GM10248 (cell line): ENCODE data around the gene NFASC.

ENCODE experiments used
- CTCF ChIA-PET: fragments of 300-600 bp; sonication (Branson Sonifier 250); formaldehyde crosslinking; extraction: SDS; loops from one replicate; lab custom pipeline; 2021; ENCODE audit warnings: antibody characterized with exemption; lab: Yijun Ruan, JAX
- POLR2A ChIA-PET: fragments of 350-650 bp; sonication (Branson Sonifier 250); formaldehyde crosslinking; extraction: SDS; loops from one replicate; lab custom pipeline; 2020; ENCODE audit warnings: antibody characterized with exemption; lab: Yijun Ruan, JAX
- DNase-seq: peaks from one replicate; pipeline ENCODE4 v3.0.0; 2012; ENCODE audit errors: extremely low spot score
- CTCF ChIP-seq: IDR thresholded peaks from 2 replicates; pipeline ENCODE4 v1.5.1; 2012; ENCODE audit warnings: mild to moderate bottlenecking, low read depth; ENCODE audit errors: extremely low read depth, missing control alignments, control extremely low read depth

NFASC gene

DNA sequence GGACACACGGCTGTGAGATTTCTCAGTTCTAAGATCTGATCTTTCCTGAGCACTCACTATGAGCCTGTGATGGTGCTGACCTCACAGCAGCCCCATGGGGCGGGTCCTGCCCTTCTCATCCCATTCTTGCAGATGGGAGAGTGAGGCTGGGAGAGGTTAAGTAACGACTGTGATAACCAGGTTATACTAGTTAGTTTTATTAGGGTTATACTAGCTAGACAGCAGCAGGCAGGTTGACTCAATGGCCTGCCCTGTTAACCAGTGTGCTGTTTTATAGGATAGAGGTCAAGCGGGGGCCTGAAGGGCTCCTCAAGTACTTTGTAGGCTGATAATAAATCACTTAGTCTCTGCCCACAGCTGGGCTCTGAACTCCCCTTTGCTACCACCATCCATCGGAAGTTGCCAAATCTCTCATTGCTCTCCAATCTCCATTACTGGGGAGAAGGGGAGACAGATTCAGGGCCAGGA lies 177.1 kb downstream of the NFASC start:
- ChIA-PET POLR2A (no interaction called here), CTCF (interaction anchor here (1.2 to 8.8 kb wide), 2 partner anchors 14 to 438 kb away, joined by 3 to 62 read pairs; no protein-coding TSS in a partner anchor)
- no peak for DNase-seq
- TF ChIP-seq CTCF: no peak

GRCh38 chr1:205048382-205048781 lies 177.7 kb downstream of the NFASC start:
- TF ChIP-seq CTCF: no peak
- no peak for DNase-seq
- ChIA-PET POLR2A (no interaction called here), CTCF (interaction anchor here (1.2 to 8.8 kb wide), 3 partner anchors 14 to 438 kb away, joined by 3 to 62 read pairs (median 3); no protein-coding TSS in a partner anchor)

DNA sequence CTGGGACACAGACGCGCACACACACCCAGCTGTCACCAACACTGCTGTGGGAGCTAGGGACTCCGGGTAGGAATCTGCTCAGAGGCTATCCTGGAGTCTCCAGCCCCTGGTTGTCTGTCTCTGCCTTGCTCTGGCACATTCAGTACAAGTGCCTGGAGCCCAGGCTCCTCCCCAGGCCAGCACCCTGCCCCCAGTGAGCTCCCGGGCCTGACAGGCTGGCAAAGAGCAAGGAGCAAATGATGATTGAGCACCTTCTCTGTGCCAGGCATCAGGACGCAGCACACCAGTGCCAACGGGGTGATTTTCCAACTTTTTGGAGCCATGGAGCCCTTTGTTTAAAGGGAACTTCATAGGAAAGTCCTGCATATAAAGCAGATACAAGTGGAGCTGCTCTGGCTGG lies 178.8 kb downstream of the NFASC start:
- DNase-seq: no peak
- CTCF ChIA-PET: interaction anchor here (1.3 to 8.8 kb wide), 3 partner anchors 13 to 75 kb away, joined by 3 to 62 read pairs (median 3); no protein-coding TSS in a partner anchor
- TF ChIP-seq CTCF: no peak
- POLR2A ChIA-PET: no interaction called here

DNA sequence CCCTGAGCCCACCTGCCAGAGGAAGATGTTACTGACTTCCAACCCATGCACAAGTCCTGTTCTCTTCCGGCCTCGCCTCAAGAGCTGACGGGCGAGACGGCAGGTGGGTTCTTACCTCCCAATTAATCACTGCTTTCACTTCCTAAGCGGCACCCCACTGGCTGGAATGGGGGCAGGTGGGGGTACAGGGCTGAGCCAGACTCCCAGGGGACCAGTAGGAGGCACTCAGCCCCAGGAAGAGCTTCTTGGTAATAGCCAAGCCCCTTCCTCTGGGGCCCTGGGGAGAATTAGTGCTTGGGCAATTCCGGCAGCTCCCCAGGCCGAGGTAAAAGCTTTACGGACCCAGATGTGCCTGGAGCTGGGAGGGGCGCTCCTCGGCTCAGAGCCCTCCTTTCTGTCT lies 182.0 kb downstream of the NFASC start:
- DNase-seq: no peak
- ChIA-PET CTCF (interaction anchor here (1.2 to 8.8 kb wide), 2 partner anchors 10 to 33 kb away, joined by 3 to 62 read pairs; no protein-coding TSS in a partner anchor), POLR2A (no interaction called here)
- TF ChIP-seq CTCF: no peak

GRCh38 chr1:205053296-205053695 lies 182.6 kb downstream of the NFASC start:
- ChIA-PET CTCF (interaction anchor here (1.2 to 8.8 kb wide), 2 partner anchors 9 to 34 kb away, joined by 3 to 62 read pairs; no protein-coding TSS in a partner anchor), POLR2A (no interaction called here)
- TF ChIP-seq CTCF: no peak
- DNase-seq: no peak

- ChIA-PET CTCF (interaction anchor here (8.8 kb wide), 1 partner anchor 8 kb away, joined by 62 read pairs; no protein-coding TSS in a partner anchor), POLR2A (no interaction called here)
- TF ChIP-seq CTCF: no peak
- no peak for DNase-seq
These were observed 183.4 kb downstream of the NFASC start for GRCh38 chr1:205054013-205054412.

GRCh38 chr1:205056188-205056611 lies 185.5 kb downstream of the NFASC start:
- CTCF ChIA-PET: interaction anchor here (1.3 kb wide), 2 partner anchors 79 to 81 kb away, joined by 3 read pairs; no protein-coding TSS in a partner anchor
- TF ChIP-seq CTCF: no peak
- POLR2A ChIA-PET: no interaction called here
- no peak for DNase-seq
